Liver (tissue), 3 donors: ENCODE data around the gene BORCS5.
A peak's percentile ranks its signal among the peaks of the same experiment; 100 is the strongest.

Experiments
- CTCF ChIP-seq: fragments of 150-350 bp; IDR thresholded peaks from 2 replicates; pipeline ENCODE4 v1.5.1; 2017; ENCODE audit warnings: improper control_type of control experiment, low read depth, low read length; ENCODE audit not compliant: missing input control
- GABPA ChIP-seq, 2 donors: IDR thresholded peaks in 1 of 2; conservative IDR thresholded peaks in 1 of 2; 2 replicates each; pipeline ENCODE4 v1.6.1; 2016; ENCODE audit warnings: antibody characterized with exemption in 2 of 2, mild to moderate bottlenecking in 1 of 2, moderate library complexity in 1 of 2
- HNF4A ChIP-seq, 2 donors: conservative IDR thresholded peaks; 2 replicates each; pipeline ENCODE4 v1.6.1; 2016; ENCODE audit warnings: antibody characterized with exemption in 2 of 2, mild to moderate bottlenecking in 2 of 2
- JUND ChIP-seq, 2 donors: IDR thresholded peaks; 2 replicates each; pipeline ENCODE4 v1.6.1; 2016; ENCODE audit warnings: antibody characterized with exemption in 2 of 2
- REST ChIP-seq: IDR thresholded peaks from 2 replicates; pipeline ENCODE4 v1.6.1; 2016; ENCODE audit warnings: antibody characterized with exemption, mild to moderate bottlenecking
- TAF1 ChIP-seq: conservative IDR thresholded peaks from 2 replicates; pipeline ENCODE4 v1.6.1; 2016; ENCODE audit warnings: antibody characterized with exemption, mild to moderate bottlenecking
- YY1 ChIP-seq: IDR thresholded peaks from 2 replicates; pipeline ENCODE4 v1.6.1; 2016; ENCODE audit warnings: antibody characterized with exemption, mild to moderate bottlenecking
- TF ChIP-seq, protein P1 (sequence below): IDR thresholded peaks from 2 replicates; pipeline ENCODE4 v1.6.1; 2016; ENCODE audit warnings: antibody characterized with exemption
- TF ChIP-seq, protein P2 (sequence below): IDR thresholded peaks from 2 replicates; pipeline ENCODE4 v1.6.1; 2016; ENCODE audit warnings: antibody characterized with exemption
- donor health status: healthy.
- donor health status: healthy.

- TF ChIP-seq TAF1, result no peak
- TF ChIP-seq, protein P1, sequence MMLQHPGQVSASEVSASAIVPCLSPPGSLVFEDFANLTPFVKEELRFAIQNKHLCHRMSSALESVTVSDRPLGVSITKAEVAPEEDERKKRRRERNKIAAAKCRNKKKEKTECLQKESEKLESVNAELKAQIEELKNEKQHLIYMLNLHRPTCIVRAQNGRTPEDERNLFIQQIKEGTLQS, result peak; percentile 9
- no peak for TF ChIP-seq CTCF
- no peak for TF ChIP-seq REST
- TF ChIP-seq YY1, result peak; percentile 10
- peak; percentile 60 to 64 for TF ChIP-seq HNF4A (conservative IDR thresholded peaks at IDR 0.05)
- no peak for TF ChIP-seq JUND (IDR thresholded peaks at IDR 0.05)
- TF ChIP-seq GABPA (IDR thresholded peaks at IDR 0.05 in 1 of 2, conservative IDR thresholded peaks at IDR 0.05 in 1 of 2), result peak in 1 of 2 donors; percentile 22
- TF ChIP-seq, protein P2, sequence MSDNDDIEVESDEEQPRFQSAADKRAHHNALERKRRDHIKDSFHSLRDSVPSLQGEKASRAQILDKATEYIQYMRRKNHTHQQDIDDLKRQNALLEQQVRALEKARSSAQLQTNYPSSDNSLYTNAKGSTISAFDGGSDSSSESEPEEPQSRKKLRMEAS, result no peak
Observed at GRCh38 chr12:12450043-12450471, 93.2 kb downstream of the BORCS5 start.
